Activated CD4-positive, CD25-positive, alpha-beta regulatory T cell treated with anti-CD3 and anti-CD28 coated beads, Interleukin-2, amount 50 U/mL, for 72 hours (primary cell): ENCODE measurements around the gene CROCC2.

Experiments used
- DNase-seq: peaks from one replicate; pipeline ENCODE4 v3.0.0; 2021

CROCC2 gene

GRCh38 chr2:240959214-240959940 lies 53.2 kb downstream of the CROCC2 start:
- no peak for DNase-seq

DNA sequence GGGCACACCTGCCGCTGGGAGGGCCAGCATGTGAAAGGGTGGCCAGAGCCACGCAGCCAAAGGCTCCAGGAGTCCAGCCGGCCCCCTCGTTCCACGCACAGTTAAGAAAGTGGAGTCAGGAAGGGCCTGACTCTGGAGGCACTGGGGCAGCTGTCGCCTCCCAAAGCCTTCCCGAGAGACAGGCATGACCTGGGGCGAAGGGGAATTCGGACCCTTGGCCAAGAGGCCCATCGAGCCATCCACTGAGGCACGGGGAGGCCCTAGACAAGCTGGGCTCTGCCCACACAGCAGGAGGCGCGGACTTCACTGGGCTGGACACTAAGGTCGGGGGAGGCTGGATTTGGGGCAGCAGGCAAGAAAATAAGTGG lies 53.8 kb downstream of the CROCC2 start:
- DNase-seq = no peak

GRCh38 chr2:240960309-240960970 lies 54.3 kb downstream of the CROCC2 start:
- DNase-seq = no peak

- no peak for DNase-seq
Measured at GRCh38 chr2:240960971-240961876, 55.1 kb downstream of the CROCC2 start.

GRCh38 chr2:240961910-240962299 lies 55.8 kb downstream of the CROCC2 start:
- DNase-seq = no peak

- DNase-seq = no peak
Measured at GRCh38 chr2:240962300-240963064, 56.3 kb downstream of the CROCC2 start.

DNA sequence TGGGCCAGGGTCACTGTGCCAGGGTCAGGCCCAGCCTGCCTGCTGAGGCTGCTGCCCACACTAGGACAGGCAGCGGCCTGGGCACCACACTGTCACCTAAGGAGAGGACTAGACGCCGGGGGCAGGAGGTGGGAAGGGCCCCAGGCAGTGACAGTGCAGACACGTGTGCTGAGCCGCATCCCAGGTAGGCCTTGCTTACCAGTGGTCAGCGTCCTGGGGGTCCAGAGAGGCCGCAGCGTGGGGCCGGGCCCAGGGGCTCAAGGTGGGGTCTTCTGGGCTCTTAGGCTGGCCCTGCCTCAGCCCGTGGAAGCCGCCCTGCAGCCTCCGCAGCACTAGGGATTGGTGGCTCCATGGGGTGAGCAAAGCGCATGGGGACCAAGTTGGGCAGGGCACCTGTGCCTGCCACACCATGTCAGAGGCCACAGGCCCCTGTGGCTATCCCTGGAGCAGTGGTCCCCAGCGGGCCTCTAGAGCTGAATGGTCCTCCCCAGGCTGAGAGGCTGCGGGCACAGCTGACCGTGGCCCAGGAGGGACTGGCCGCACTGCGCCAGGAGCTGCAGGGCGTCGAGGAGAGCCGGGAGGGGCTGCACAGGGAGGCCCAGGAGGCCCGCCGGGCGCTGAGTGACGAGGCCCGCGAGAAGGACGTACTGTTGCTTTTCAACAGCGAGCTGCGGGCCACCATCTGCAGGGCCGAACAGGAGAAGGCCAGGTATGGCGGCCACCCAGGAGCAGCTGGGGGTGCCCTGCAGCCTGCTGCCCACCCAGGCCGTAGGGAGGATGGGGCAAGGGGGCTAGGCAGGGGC lies 57.1 kb downstream of the CROCC2 start:
- no peak for DNase-seq

DNA sequence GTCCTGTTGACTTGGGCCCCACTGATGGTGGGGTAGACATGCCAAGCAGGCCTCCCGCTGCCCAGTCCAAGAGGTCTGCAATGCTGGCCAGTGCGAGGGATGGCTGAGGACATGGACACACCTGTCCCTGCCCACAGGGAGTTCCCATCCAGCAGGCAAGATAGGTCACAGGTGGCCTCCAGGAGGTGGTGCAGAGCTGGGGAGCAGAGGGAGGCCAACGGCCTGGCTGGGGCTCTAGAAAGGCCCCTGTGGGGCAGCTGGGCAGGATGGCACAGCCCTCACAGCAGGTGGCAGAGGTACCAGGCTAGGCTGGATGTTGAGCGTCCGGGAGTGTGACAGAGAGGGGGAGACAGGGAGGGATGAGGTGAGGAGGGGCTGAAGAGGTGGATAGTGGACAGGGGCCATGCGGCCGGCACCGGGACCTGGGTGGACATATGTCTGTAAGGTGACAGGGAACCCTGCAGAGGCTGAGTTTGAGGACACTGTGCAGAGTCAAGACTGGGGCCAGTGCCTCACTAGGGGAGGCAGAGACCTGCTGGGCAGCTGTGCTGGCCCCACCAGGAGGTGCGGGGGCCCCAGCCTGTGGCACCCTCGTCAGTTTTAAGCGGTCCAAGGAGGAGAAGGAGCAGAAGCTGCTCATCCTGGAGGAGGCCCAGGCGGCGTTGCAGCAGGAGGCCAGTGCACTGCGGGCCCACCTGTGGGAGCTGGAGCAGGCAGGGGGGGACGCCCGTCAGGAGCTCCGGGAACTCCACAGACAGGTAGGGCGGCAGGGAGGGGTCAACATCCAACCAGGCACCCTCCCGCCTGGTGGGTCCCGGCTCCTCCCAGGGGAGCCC lies 58.0 kb downstream of the CROCC2 start:
- no peak for DNase-seq

GRCh38 chr2:240964704-240965295 lies 58.7 kb downstream of the CROCC2 start:
- no peak for DNase-seq

GRCh38 chr2:240965296-240965904 lies 59.3 kb downstream of the CROCC2 start:
- DNase-seq = no peak

GRCh38 chr2:240965905-240966456 lies 59.8 kb downstream of the CROCC2 start:
- peak; percentile 25 for DNase-seq

- no peak for DNase-seq
Measured at GRCh38 chr2:240966457-240966905, 60.3 kb downstream of the CROCC2 start.

DNA sequence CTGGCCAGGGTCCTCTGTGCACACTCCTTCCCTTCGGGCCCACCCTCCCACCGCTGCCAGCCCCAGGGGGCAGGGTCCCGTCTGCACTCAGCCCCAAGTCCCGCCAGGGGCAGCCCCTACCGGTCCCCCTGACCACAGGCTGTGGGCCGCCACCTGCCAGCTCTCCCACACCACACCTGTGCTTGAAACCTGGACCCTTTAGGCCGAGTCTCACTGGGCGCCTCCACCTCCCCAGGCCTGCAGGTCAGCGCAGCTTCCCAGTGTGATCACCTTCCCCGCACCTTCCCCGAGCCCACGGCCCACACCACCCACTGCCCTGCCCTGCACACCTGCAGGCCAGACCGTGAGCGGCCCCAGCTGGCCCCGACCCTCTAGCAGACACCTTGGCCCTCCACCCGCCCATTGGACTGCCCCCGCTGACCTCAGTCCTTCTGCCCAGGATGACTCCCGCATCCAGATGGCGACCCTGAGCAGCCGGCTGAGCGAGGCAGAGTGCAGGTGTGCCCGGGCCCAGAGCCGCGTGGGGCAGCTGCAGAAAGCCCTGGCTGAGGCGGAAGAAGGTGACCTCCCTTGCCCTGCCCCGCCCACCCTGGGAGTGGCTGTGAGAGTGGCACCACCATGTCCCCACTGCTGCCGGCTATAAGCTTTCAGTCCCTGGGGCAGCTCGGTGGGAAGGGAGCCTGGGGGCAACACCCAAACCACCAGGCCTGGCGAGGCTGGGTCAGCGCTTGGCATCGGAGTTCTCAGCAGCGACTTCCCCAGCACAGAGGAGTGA lies 61.0 kb downstream of the CROCC2 start:
- no peak for DNase-seq

- DNase-seq = no peak
Measured at GRCh38 chr2:240967681-240968621, 61.8 kb downstream of the CROCC2 start.

GRCh38 chr2:240968731-240969624 lies 62.8 kb downstream of the CROCC2 start:
- no peak for DNase-seq

DNA sequence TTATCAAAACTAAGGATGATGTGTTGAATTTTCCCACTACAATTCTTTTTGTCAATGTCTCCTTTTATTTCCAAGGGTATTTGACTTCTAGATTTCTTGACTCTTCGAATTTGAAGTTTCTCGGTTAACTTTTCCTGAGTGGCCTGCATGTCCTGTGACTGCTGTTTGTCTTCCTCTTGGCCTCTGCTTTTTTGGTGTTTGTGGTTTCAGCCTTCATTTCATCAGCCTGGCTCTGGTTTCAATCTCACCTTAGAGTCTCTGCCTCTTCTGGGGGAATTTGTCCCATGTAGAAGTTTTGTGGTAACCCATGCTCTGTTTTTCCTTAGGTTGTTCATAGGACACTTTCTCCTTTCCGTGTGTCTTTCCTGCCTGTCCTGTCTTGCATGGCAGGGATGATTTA lies 64.0 kb downstream of the CROCC2 start:
- no peak for DNase-seq

GRCh38 chr2:240970816-240971215 lies 64.7 kb downstream of the CROCC2 start:
- DNase-seq = no peak
